Articular chondrocyte of knee joint (primary cell): ENCODE results near the gene TJP2. TPM values are rescaled to one million over a fixed set of nuclear protein-coding genes. Genes with fewer than 3 reads are reported as not detected.

Experiments
- total RNA-seq: library from RNA; depleted of rRNA; stranded (reverse); fragments of >200 nt; gene quantifications from 2 replicates; pipeline ENCODE4 v1.2.3, GENCODE V29; 2012

The TJP2 gene
- 25.0 and 28.7 TPM in 2 replicates for total RNA-seq

GRCh38 chr9:69173891-69174615 lies at the start of gene TJP2:
TSS of gene TJP2 (plus strand) at chr9:69174277. CDS start at chr9:69174373, 96 bp downstream.

Other genes starting within 250 kb of the TJP2 start
- gene PRKACG, start 160.2 kb upstream of the TJP2 start, total RNA-seq, result not detected in 2 replicates
- gene FXN, start 138.5 kb upstream of the TJP2 start, total RNA-seq, result 4.6 and 6.7 TPM in 2 replicates
- under 0.01 TPM in 1 of 2 replicates, not detected in the other for gene ENTREP1, start 150.9 kb downstream of the TJP2 start, total RNA-seq